Neural progenitor cell (in vitro differentiated cells): ENCODE data around the gene TSLP. TPM values are rescaled to one million over a fixed set of nuclear protein-coding genes. Genes with fewer than 3 reads are reported as not detected.

Source experiments
- DNase-seq: peaks from one replicate; pipeline ENCODE4 v3.0.0-alpha.2; 2016; ENCODE audit warnings: low spot score
- H2AFZ ChIP-seq: fragments of 200-600 bp; sonication (generic); replicated peaks from 2 replicates; pipeline ENCODE4 v1.6.1; 2016; ENCODE audit warnings: antibody characterized with exemption
- H3F3A ChIP-seq: fragments of 200-600 bp; sonication (generic); 2 replicates; pipeline ENCODE4 v1.6.1; 2016; ENCODE audit warnings: antibody characterized with exemption, low read depth
- H3K27ac ChIP-seq: fragments of 200-600 bp; sonication (generic); 2 replicates; pipeline ENCODE4 v1.5.1; 2016; ENCODE audit warnings: mild to moderate bottlenecking
- H3K27me3 ChIP-seq: fragments of 200-600 bp; sonication (generic); 2 replicates; pipeline ENCODE4 v1.6.1; 2016; ENCODE audit warnings: mild to moderate bottlenecking, moderate library complexity
- H3K36me3 ChIP-seq: fragments of 200-600 bp; sonication (generic); 2 replicates; pipeline ENCODE4 v1.5.1; 2016
- H3K4me1 ChIP-seq: fragments of 200-600 bp; sonication (generic); 2 replicates; pipeline ENCODE4 v1.6.1; 2016; ENCODE audit warnings: mixed run types
- H3K4me2 ChIP-seq: fragments of 200-600 bp; sonication (generic); 2 replicates; pipeline ENCODE4 v1.6.1; 2016
- H3K4me3 ChIP-seq: fragments of 200-600 bp; sonication (generic); 2 replicates; pipeline ENCODE4 v1.5.1; 2016
- H3K79me2 ChIP-seq: fragments of 200-600 bp; sonication (generic); 2 replicates; pipeline ENCODE4 v1.6.1; 2016; ENCODE audit warnings: low read depth
- H3K9ac ChIP-seq: fragments of 200-600 bp; sonication (generic); 2 replicates; pipeline ENCODE4 v1.6.1; 2016
- H3K9me3 ChIP-seq: fragments of 200-600 bp; sonication (generic); 2 replicates; pipeline ENCODE4 v1.5.1; 2016; ENCODE audit warnings: low read depth
- H4K20me1 ChIP-seq: fragments of 200-600 bp; sonication (generic); 2 replicates; pipeline ENCODE4 v1.6.1; 2016; ENCODE audit warnings: low read depth
- H3K27ac Mint-ChIP-seq: 3 replicates; pipeline ENCODE4 v1.8.0; 2021; ENCODE audit warnings: mixed read lengths
- H3K27me3 Mint-ChIP-seq: 2 replicates; pipeline ENCODE4 v1.8.0; 2022; ENCODE audit warnings: low read depth, mild to moderate bottlenecking, inconsistent platforms, moderate library complexity, mixed read lengths; ENCODE audit not compliant: insufficient read depth
- H3K36me3 Mint-ChIP-seq: 3 replicates; pipeline ENCODE4 v1.8.0; 2021; ENCODE audit warnings: mixed read lengths
- H3K4me1 Mint-ChIP-seq: 3 replicates; pipeline ENCODE4 v1.8.0; 2021; ENCODE audit warnings: mixed read lengths
- H3K4me3 Mint-ChIP-seq: 3 replicates; pipeline ENCODE4 v1.8.0; 2021; ENCODE audit warnings: mild to moderate bottlenecking, moderate library complexity, mixed read lengths
- H3K9me3 Mint-ChIP-seq: 3 replicates; pipeline ENCODE4 v1.8.0; 2020; ENCODE audit warnings: mixed read lengths
- CTCF ChIP-seq: fragments of 200-600 bp; sonication (generic); IDR thresholded peaks from 2 replicates; pipeline ENCODE4 v1.5.1; 2017; ENCODE audit warnings: antibody characterized with exemption, mild to moderate bottlenecking
- EZH2 ChIP-seq: fragments of 200-600 bp; sonication (generic); IDR thresholded peaks from 2 replicates; pipeline ENCODE4 v1.6.1; 2017; ENCODE audit warnings: antibody characterized with exemption, mild to moderate bottlenecking, moderate library complexity
- EZH2phosphoT487 ChIP-seq: fragments of 200-600 bp; sonication (generic); IDR thresholded peaks from 2 replicates; pipeline ENCODE4 v1.6.1; 2017; ENCODE audit warnings: antibody characterized with exemption
- total RNA-seq: library from RNA; depleted of rRNA; stranded (reverse); fragments of >200 nt; gene quantifications from 2 replicates; pipeline ENCODE4 v1.2.3, GENCODE V29; 2015; ENCODE audit warnings: low replicate concordance

The TSLP gene
- total RNA-seq, 1 donor from 2014 or later = not detected

DNA sequence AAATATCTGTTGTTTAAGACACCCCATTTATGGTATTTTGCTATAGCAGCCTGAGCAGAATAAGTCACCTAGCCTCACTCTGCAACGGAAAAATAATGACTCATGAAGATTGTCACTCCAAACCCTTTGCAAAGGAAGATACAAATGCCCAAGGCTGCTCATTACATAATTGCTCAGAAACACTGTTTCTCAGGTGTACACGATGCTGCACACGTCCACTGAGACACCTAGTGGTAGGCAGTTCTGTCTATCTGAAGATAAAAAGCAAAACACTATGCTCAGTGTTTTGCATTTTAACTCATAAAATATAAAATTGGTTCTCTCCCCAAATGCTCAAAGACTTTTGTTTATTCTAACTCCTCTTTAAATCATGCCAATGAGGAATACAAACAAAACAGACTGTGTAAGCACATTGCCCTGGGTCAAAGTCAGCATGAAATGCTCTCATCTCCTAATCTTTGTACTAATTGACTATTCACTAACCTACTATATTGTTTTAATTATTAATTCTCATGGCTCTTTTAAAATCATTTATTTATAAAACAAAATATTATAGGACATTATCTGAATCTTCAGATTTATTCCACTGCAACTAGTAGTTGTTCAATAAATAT lies 7.7 kb upstream of the TSLP start:
- Histone ChIP-seq H3K79me2 (no peaks in the 10 kb centered on the region), H3K27me3 (peaks cover 19% of the 10 kb centered on the region), H3F3A (no peaks in the 10 kb centered on the region), H2AFZ (no peak overlapping the region), H3K27ac (no peak overlapping the region), H3K36me3 (no peaks in the 10 kb centered on the region), H4K20me1 (no peaks in the 10 kb centered on the region), H3K9me3 (no peaks in the 10 kb centered on the region), H3K9ac (no peak overlapping the region), H3K4me1 (no peaks in the 10 kb centered on the region), H3K4me2 (no peak overlapping the region), H3K4me3 (no peak overlapping the region)
- H3K9me3 Mint-ChIP-seq = no peaks in the 10 kb centered on the region
- H3K27ac Mint-ChIP-seq = no peak overlapping the region
- H3K4me1 Mint-ChIP-seq = no peaks in the 10 kb centered on the region
- no peaks in the 10 kb centered on the region for H3K36me3 Mint-ChIP-seq
- TF ChIP-seq CTCF (peak; percentile 42), EZH2 (no peak), EZH2phosphoT487 (no peak)
- H3K27me3 Mint-ChIP-seq = no peaks in the 10 kb centered on the region
- peak; percentile 27 for DNase-seq
- no peak overlapping the region for H3K4me3 Mint-ChIP-seq

DNA sequence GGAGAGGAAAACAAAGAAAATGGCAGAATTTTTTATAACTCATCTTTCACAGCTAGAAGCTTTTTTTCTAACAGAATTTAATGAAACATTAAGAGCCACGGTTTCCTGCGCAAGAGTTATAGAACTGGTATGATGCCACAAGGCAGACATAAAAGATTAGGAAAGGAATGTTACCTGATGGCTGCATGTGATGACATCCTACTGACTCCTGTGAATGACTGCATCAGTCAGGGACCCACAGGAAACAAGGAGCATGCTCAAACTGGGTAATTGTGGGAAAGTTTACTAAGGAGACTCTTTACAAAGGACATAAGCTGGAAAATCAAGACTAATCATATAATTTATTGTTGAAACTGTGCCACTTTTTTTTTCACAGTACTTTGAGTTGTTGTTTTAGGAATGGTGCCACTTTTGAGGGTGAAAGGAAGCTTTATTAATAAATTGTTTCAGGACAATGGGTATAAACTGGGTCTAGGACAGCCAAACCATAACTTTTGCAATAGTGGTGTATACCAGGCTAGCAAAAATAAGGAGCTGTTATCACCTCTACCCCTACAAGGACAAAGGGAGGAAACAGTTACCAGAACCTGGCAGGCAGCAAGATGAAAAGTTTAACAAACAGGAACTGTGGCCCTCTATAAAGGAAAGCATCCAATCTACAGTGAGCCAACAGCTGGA lies 5.1 kb upstream of the TSLP start:
- no peak for DNase-seq
- no peak overlapping the region for H3K4me3 Mint-ChIP-seq
- no peaks in the 10 kb centered on the region for H3K9me3 Mint-ChIP-seq
- Histone ChIP-seq H3K4me1 (no peaks in the 10 kb centered on the region), H3K79me2 (no peaks in the 10 kb centered on the region), H3K36me3 (no peaks in the 10 kb centered on the region), H3K27ac (no peak overlapping the region), H4K20me1 (no peaks in the 10 kb centered on the region), H3F3A (no peaks in the 10 kb centered on the region), H3K9me3 (no peaks in the 10 kb centered on the region), H3K4me3 (no peak overlapping the region), H2AFZ (peak overlapping the region; percentile 36), H3K9ac (no peak overlapping the region), H3K4me2 (no peak overlapping the region), H3K27me3 (peaks cover 45% of the 10 kb centered on the region)
- peaks cover 6% of the 10 kb centered on the region for H3K4me1 Mint-ChIP-seq
- TF ChIP-seq EZH2 = no peak
- TF ChIP-seq EZH2phosphoT487 = no peak
- no peak for TF ChIP-seq CTCF
- peaks cover 16% of the 10 kb centered on the region for H3K27me3 Mint-ChIP-seq
- H3K27ac Mint-ChIP-seq = no peak overlapping the region
- H3K36me3 Mint-ChIP-seq = no peaks in the 10 kb centered on the region

DNA sequence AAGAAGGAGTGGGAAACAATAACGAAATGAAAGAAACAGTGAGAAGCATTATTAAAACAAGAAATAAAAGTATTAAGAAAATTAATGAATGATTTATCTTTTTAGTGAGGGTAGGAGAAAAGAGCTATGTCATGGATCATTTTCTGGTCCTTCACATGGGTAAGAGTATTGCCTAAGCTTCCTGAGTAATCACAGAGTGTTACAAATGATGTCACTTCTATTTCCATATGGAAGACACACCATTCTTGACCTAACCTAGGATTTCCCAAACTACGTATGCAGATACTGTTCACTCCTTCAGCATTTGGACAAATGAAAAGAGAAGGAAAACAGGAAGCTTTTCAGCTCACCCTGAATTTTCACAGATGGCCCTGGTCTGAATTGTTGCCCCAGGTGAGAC lies 3.3 kb upstream of the TSLP start:
- H2AFZ ChIP-seq = no peak overlapping the region
- no peaks in the 10 kb centered on the region for H3K4me1 ChIP-seq
- Mint-ChIP-seq H3K4me1 (peaks cover 6% of the 10 kb centered on the region), H3K36me3 (no peaks in the 10 kb centered on the region), H3K9me3 (no peaks in the 10 kb centered on the region), H3K27me3 (peaks cover 30% of the 10 kb centered on the region), H3K27ac (no peak overlapping the region), H3K4me3 (no peak overlapping the region)
- H3F3A ChIP-seq = peaks cover 4% of the 10 kb centered on the region
- no peak overlapping the region for H3K27ac ChIP-seq
- H3K79me2 ChIP-seq = no peaks in the 10 kb centered on the region
- no peaks in the 10 kb centered on the region for H3K9me3 ChIP-seq
- no peak overlapping the region for H3K4me3 ChIP-seq
- H3K4me2 ChIP-seq = no peak overlapping the region
- H3K27me3 ChIP-seq = peaks cover 63% of the 10 kb centered on the region
- no peak for DNase-seq
- H4K20me1 ChIP-seq = peaks cover 13% of the 10 kb centered on the region
- no peaks in the 10 kb centered on the region for H3K36me3 ChIP-seq
- H3K9ac ChIP-seq = no peak overlapping the region
- TF ChIP-seq CTCF (no peak), EZH2 (no peak), EZH2phosphoT487 (no peak)
